GM12873 (cell line): ENCODE measurements around the gene SERTAD4.

Experiments
- TF ChIP-seq, protein P1 (sequence below): IDR thresholded peaks from 2 replicates; pipeline ENCODE4 v1.5.1; 2012; ENCODE audit warnings: low read depth, mild to moderate bottlenecking, moderate library complexity, low read length, control low read depth; ENCODE audit not compliant: insufficient read depth; ENCODE audit errors: missing control alignments

SERTAD4 gene

DNA sequence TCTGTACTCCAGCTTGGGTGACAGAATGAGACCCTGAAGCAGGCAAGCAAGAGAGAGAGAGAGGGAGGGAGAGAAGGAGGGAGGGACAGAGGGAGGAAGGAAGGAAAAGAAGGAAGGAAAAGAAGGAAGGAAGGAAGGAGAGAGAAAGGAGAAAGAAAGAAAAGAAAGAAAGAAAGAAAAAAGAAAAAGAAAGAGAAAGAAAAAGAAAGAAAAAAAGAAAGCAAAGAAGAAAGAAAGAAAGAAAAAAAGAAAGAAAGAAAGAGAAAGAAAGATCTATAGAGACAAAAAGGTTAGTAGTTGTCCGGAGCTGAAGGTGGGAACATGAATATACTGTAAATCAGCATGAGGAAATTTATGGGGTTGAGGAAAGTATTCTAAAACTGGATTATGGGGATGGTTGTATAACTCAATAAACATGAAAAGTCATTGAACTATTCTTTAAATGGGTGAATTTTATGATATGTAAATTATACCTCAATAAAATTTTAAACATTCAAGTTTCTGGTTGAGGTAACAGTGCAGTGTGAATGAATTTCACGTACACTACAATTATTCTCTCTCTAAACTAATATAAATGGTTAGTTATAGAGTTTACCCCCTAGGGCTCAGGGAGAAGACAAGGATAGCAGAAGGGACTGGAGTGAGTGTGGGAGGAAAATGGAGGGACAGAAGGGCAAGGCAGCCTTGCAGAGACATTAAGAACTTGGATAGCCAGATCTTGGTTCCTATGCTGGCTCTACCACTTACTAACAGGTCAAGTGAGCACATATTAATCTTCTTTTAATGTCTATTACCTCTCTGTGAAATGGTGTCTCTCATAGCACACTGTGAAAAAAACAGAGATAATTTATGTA is 24.8 kb upstream of the SERTAD4 start:
- TF ChIP-seq, protein P1, sequence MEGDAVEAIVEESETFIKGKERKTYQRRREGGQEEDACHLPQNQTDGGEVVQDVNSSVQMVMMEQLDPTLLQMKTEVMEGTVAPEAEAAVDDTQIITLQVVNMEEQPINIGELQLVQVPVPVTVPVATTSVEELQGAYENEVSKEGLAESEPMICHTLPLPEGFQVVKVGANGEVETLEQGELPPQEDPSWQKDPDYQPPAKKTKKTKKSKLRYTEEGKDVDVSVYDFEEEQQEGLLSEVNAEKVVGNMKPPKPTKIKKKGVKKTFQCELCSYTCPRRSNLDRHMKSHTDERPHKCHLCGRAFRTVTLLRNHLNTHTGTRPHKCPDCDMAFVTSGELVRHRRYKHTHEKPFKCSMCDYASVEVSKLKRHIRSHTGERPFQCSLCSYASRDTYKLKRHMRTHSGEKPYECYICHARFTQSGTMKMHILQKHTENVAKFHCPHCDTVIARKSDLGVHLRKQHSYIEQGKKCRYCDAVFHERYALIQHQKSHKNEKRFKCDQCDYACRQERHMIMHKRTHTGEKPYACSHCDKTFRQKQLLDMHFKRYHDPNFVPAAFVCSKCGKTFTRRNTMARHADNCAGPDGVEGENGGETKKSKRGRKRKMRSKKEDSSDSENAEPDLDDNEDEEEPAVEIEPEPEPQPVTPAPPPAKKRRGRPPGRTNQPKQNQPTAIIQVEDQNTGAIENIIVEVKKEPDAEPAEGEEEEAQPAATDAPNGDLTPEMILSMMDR, result no peak

DNA sequence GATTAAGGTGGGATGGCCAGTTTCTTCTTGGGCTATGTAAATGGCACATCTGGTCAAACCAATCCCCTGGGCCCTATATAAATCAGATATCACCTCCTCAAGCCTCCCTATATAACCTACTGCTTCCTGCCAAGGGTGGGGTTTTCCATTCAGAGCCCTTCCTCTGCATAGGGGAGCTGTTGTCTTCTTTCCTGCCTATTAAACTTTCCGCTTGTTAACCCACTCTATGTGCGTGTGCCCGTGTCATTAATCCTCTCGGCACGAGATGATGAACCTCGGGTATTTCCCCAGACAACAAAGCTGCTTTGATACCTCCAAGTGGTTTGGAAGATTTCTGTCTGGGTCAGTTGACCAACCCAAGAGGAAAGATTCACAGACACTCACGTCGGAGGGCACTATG is 19.3 kb upstream of the SERTAD4 start:
- TF ChIP-seq, protein P1, result no peak

DNA sequence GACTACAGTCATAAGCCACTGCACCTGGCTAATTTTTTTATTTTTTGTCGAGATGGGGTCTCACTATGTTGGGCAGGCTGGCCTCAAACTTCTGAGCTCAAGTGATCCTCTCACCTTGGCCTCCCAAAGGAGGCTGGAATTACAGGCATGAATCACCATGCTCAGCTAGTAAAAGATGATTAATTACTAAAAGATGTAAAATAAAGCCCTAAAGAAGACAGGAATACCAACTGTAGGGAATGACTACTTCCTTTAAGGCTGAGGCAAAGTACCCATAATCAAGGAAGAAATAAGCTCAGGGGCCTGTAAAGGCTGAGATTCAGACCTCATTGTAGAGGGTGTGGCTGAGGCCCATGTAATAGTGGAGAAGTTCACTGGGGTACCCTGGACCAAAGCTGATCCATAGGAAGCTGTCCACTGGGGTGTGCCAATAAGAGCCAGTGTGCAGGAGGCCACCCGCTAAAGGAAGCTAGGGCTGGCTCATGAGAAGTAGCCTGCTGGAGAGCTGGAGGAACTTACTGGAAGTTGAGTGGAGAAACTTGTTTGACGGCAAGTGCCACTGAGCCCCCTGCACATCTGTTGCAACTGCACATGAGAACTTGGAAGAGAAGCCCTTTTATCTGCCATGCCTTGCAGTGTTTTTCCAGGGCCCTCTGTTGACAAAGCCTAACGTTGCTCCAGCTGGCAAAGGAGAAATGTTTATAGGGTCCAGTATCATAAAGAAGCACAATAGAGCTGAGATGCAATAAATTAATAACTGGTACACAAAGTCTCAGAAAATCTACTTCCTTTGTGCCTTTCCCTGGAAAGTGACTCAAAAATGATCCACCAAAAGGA is 17.8 kb upstream of the SERTAD4 start:
- TF ChIP-seq, protein P1, result no peak

DNA sequence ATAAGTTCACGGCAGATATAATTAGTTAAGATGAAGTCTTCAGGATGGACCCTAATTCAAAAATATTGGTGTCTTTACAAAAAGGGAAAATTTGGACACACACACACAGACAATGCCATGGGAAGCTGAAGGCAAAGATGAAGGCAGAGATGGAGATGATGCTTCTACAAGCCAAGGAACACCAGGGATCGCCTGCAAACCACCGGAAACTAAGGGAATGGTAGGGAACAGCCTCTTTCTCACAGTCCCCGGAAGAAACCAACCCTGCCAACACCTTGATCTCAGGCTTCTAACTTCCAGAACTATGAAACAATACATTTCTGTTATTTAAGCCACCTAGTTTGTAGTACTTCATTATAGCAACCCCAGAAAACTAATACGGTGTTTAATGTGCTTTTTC is 15.1 kb upstream of the SERTAD4 start:
- TF ChIP-seq, protein P1, result no peak

DNA sequence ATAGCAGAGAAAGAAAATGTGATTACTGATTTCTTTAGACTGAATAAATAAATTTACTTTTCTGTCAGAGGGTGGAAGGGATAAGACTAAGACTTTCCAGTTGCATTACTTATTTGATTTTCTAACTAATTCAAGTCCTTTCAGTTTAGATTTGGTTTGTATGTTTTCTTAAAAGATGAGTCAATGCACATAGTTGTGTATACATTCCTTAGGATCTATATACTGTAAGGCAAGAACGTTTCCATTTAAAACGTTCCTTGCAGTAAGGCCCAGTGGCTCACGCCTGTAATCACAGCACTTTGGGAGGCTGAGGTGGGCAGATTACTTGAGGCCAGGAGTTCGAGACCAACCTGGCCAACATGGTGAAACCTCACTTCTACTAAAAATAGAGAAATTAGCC is 14.5 kb upstream of the SERTAD4 start:
- TF ChIP-seq, protein P1, result no peak

DNA sequence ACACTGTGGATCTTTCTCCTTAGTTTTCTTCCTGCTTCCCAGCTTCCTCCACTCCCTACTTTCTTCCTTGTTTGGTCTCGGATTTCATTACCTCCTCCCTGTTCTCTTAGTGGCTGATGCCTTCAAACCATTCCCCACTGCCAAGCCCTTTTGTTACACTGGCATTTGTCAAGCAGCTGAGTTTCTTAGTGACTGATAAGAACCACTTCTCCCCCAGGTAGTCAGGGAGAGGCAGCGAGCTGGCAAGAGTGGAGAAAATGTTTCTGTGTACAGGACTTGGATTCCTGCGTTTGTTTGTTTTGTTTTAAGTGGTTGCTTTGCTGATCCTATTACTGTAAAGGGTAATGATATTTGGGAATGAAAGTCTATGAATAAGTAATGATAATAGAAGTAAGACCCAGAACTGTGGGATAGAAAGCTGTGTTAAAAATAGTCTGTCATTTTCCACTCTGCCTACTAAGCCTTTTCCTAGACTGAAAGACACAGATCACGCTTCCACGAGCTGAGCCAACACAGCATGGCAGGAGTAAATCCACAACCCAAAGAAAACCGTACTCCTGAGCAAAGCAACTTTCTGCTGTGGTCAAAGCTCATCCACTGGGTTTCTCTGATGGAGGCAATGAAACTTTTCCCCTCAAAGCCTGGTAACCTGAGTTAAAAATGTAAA is 10.1 kb upstream of the SERTAD4 start:
- TF ChIP-seq, protein P1, result no peak
